A549 (cell line): ENCODE data around the gene SLC24A4. TPM values are rescaled to one million over a fixed set of nuclear protein-coding genes. Genes with fewer than 3 reads are reported as not detected.

Experiments used
- ATAC-seq, 2 experiments: fragments of 200-7000 bp in 1 of 2; fragments of >200 bp in 1 of 2; cut with Nextera tagmentation in 1 of 2; cut with Tn5 transposase in 1 of 2; 3 replicates each; pipeline versions ENCODE4 v1.8.0 to v1.9.1; 2018 to 2020; ENCODE audit warnings: mild to moderate bottlenecking in 1 of 2, moderate library complexity in 1 of 2
- CTCF ChIA-PET: fragments of 300-600 bp; sonication (Branson Sonifier 250); formaldehyde crosslinking; extraction: SDS; loops from one replicate; lab custom pipeline; 2021; ENCODE audit warnings: antibody characterized with exemption, inconsistent platforms; lab: Yijun Ruan, JAX
- POLR2A ChIA-PET: fragments of 350-600 bp; formaldehyde crosslinking; extraction: SDS; loops from one replicate; lab custom pipeline; 2021; ENCODE audit warnings: antibody characterized with exemption, inconsistent platforms; lab: Yijun Ruan, JAX
- DNase-seq, 2 experiments: peaks; one replicate each; pipeline versions ENCODE4 v3.0.0 to v3.0.0-alpha.2; 2011 to 2016; ENCODE audit warnings: low read depth in 1 of 2, low spot score in 1 of 2
- FAIRE-seq: peaks from 2 replicates; lab custom pipeline; 2011; peaks lifted over from hg19 to GRCh38; lab: Jason Lieb, UNC
- H3K27ac ChIP-seq, 2 experiments: fragments of >200 bp; sonication (Bioruptor Twin); formaldehyde crosslinking; 3 replicates each; pipeline ENCODE4 v1.5.1; 2016 to 2017
- H3K4me1 ChIP-seq: fragments of >200 bp; sonication (Bioruptor Twin); formaldehyde crosslinking; 3 replicates; pipeline ENCODE4 v1.6.1; 2016
- H3K4me2 ChIP-seq: fragments of >200 bp; sonication (Bioruptor Twin); formaldehyde crosslinking; 3 replicates; pipeline ENCODE4 v1.6.1; 2016
- H3K4me3 ChIP-seq: fragments of >200 bp; sonication (Bioruptor Twin); formaldehyde crosslinking; 3 replicates; pipeline ENCODE4 v1.5.1; 2016
- H3K9me3 ChIP-seq: fragments of >200 bp; sonication (Bioruptor Twin); formaldehyde crosslinking; 3 replicates; pipeline ENCODE4 v1.6.1; 2016
- EHMT2 ChIP-seq: fragments of 200-600 bp; sonication (generic); IDR thresholded peaks from 2 replicates; pipeline ENCODE4 v1.6.1; 2016; ENCODE audit warnings: antibody characterized with exemption, low read depth, mild to moderate bottlenecking, moderate library complexity
- EP300 ChIP-seq, 2 experiments: fragments of >200 bp; sonication (Bioruptor Twin); formaldehyde crosslinking; IDR thresholded peaks; 2 replicates in 1 of 2; 3 replicates in 1 of 2; pipeline ENCODE4 v1.6.1; 2016 to 2017
- HEYL ChIP-seq: fragments of 250-450 bp; sonication (Bioruptor Pico); IDR thresholded peaks from 2 replicates; pipeline ENCODE4 v1.8.0; 2021; ENCODE audit warnings: mild to moderate bottlenecking, moderate library complexity
- JUNB ChIP-seq: fragments of >200 bp; sonication (Bioruptor Twin); formaldehyde crosslinking; IDR thresholded peaks from 2 replicates; pipeline ENCODE4 v1.6.1; 2016
- KDM5A ChIP-seq: fragments of 200-600 bp; sonication (generic); IDR thresholded peaks from 2 replicates; pipeline ENCODE4 v1.6.1; 2016; ENCODE audit warnings: antibody characterized with exemption, mild to moderate bottlenecking
- PBX3 ChIP-seq: IDR thresholded peaks from 2 replicates; pipeline ENCODE4 v1.6.1; 2012
- PHF8 ChIP-seq: fragments of 200-600 bp; sonication (generic); IDR thresholded peaks from 2 replicates; pipeline ENCODE4 v1.6.1; 2016; ENCODE audit warnings: low read depth, mild to moderate bottlenecking, antibody characterized with exemption, moderate library complexity, borderline replicate concordance
- TP53 ChIP-seq: fragments of 250-450 bp; sonication (Bioruptor Pico); IDR thresholded peaks from 2 replicates; pipeline ENCODE4 v1.5.0; 2021; ENCODE audit warnings: mild to moderate bottlenecking, moderate library complexity
- WGBS: methylation state at CpG from one replicate; pipeline ENCODE4 v1.1.6; 2017; ENCODE audit errors: missing lambda C conversion rate; 5-methylcytosine and 5-hydroxymethylcytosine counted together
- polyA plus RNA-seq, 4 experiments: library from polyadenylated mRNA; depleted of rRNA in 3 of 4; stranded (reverse); fragments of >200 nt; fragmentation: RNase III in 1 of 4; extraction: RNeasy Plus Mini Kit Qiagen cat#74134 plus additional on column Dnase treatment in 1 of 4; gene quantifications; 2 replicates in 3 of 4; 3 replicates in 1 of 4; pipeline ENCODE4 v1.2.3, GENCODE V29; 2011 to 2017
- TF ChIP-seq, protein P1 (sequence below): fragments of 200-600 bp; sonication (generic); IDR thresholded peaks from 2 replicates; pipeline ENCODE4 v1.6.1; 2016; ENCODE audit warnings: antibody characterized with exemption, mild to moderate bottlenecking, moderate library complexity
- TF ChIP-seq, protein P2 (sequence below): fragments of >200 bp; sonication (Bioruptor Twin); formaldehyde crosslinking; IDR thresholded peaks from 3 replicates; pipeline ENCODE4 v1.6.1; 2016
- TF ChIP-seq, protein P3 (sequence below): fragments of >200 bp; sonication (Bioruptor Twin); formaldehyde crosslinking; IDR thresholded peaks from 3 replicates; pipeline ENCODE4 v1.5.1; 2016

SLC24A4 gene
- polyA plus RNA-seq, 2 of the 4 experiments (the other 2 are of a cell fraction) = 0.05 to 0.19 TPM

GRCh38 chr14:92549105-92549858 is 226.3 kb downstream of the SLC24A4 start:
- no peak for ATAC-seq
- CTCF ChIA-PET = interaction anchor here (0.7 to 1.2 kb wide), 2 partner anchors 15 to 21 kb away, joined by 4 read pairs; no protein-coding TSS in a partner anchor
- no peaks in the 10 kb centered on the region for H3K9me3 ChIP-seq

DNA sequence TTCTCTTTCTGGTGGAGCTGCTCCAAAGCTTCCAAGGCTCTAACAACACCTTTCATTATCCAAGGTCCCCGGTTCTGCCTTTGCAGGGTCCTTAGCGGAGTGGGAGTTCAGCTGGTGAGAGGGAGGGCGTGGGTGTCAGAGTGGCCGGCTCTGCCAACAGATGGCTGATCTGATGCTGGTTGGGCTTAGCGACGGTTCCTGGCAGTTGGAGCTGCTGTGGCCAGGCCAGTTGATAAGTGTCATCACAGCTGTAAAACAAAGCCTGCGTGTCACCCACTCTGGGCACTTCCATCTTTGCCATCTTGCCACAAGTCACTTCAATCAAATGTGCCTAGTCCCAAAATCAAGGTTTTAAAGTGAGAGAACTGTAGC is 226.9 kb downstream of the SLC24A4 start:
- Histone ChIP-seq H3K27ac (0 out of 6 replicates have a peak overlapping the region, but pooled peaks of 1 of the 2 experiments have one; percentile 45), H3K4me2 (no peak overlapping the region), H3K9me3 (no peaks in the 10 kb centered on the region), H3K4me3 (no peak overlapping the region), H3K4me1 (peaks cover 37% of the 10 kb centered on the region)
- TF ChIP-seq HEYL (CRISPR knock-in tag) (no peak), PHF8 (no peak), EP300 (IDR thresholded peaks at IDR 0.05) (no peak), EHMT2 (no peak)
- TF ChIP-seq, protein P1, sequence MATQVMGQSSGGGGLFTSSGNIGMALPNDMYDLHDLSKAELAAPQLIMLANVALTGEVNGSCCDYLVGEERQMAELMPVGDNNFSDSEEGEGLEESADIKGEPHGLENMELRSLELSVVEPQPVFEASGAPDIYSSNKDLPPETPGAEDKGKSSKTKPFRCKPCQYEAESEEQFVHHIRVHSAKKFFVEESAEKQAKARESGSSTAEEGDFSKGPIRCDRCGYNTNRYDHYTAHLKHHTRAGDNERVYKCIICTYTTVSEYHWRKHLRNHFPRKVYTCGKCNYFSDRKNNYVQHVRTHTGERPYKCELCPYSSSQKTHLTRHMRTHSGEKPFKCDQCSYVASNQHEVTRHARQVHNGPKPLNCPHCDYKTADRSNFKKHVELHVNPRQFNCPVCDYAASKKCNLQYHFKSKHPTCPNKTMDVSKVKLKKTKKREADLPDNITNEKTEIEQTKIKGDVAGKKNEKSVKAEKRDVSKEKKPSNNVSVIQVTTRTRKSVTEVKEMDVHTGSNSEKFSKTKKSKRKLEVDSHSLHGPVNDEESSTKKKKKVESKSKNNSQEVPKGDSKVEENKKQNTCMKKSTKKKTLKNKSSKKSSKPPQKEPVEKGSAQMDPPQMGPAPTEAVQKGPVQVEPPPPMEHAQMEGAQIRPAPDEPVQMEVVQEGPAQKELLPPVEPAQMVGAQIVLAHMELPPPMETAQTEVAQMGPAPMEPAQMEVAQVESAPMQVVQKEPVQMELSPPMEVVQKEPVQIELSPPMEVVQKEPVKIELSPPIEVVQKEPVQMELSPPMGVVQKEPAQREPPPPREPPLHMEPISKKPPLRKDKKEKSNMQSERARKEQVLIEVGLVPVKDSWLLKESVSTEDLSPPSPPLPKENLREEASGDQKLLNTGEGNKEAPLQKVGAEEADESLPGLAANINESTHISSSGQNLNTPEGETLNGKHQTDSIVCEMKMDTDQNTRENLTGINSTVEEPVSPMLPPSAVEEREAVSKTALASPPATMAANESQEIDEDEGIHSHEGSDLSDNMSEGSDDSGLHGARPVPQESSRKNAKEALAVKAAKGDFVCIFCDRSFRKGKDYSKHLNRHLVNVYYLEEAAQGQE = no peak
- DNase-seq (no peak), FAIRE-seq (no peak), ATAC-seq (no peak)
- WGBS = 95% methylated on average over 7 of the region's 7 CpGs
- ChIA-PET CTCF (interaction anchor here (1.2 to 1.3 kb wide), 2 partner anchors 14 to 15 kb away, joined by 3 to 4 read pairs; no protein-coding TSS in a partner anchor), POLR2A (no interaction called here)

More at GRCh38 chr14:92549105-92549858, 226.3 kb downstream of the SLC24A4 start:
- FAIRE-seq (no peak), DNase-seq (no peak)
- peak overlapping the region in 1 of 2 experiments; percentile 45; a peak in 3 of 6 replicates for H3K27ac ChIP-seq
- H3K4me3 ChIP-seq = no peak overlapping the region
- TF ChIP-seq PBX3 = no peak
- no peak for TF ChIP-seq KDM5A
- no peak for TF ChIP-seq JUNB
- TF ChIP-seq EHMT2 = no peak
- TF ChIP-seq TP53 (CRISPR knock-in tag) = no peak
- TF ChIP-seq, protein P2, sequence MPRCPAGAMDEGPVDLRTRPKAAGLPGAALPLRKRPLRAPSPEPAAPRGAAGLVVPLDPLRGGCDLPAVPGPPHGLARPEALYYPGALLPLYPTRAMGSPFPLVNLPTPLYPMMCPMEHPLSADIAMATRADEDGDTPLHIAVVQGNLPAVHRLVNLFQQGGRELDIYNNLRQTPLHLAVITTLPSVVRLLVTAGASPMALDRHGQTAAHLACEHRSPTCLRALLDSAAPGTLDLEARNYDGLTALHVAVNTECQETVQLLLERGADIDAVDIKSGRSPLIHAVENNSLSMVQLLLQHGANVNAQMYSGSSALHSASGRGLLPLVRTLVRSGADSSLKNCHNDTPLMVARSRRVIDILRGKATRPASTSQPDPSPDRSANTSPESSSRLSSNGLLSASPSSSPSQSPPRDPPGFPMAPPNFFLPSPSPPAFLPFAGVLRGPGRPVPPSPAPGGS = no peak
- TF ChIP-seq, protein P3, sequence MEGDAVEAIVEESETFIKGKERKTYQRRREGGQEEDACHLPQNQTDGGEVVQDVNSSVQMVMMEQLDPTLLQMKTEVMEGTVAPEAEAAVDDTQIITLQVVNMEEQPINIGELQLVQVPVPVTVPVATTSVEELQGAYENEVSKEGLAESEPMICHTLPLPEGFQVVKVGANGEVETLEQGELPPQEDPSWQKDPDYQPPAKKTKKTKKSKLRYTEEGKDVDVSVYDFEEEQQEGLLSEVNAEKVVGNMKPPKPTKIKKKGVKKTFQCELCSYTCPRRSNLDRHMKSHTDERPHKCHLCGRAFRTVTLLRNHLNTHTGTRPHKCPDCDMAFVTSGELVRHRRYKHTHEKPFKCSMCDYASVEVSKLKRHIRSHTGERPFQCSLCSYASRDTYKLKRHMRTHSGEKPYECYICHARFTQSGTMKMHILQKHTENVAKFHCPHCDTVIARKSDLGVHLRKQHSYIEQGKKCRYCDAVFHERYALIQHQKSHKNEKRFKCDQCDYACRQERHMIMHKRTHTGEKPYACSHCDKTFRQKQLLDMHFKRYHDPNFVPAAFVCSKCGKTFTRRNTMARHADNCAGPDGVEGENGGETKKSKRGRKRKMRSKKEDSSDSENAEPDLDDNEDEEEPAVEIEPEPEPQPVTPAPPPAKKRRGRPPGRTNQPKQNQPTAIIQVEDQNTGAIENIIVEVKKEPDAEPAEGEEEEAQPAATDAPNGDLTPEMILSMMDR = no peak
- 90% methylated on average over 15 of the region's 17 CpGs for WGBS
- H3K4me1 ChIP-seq = peaks cover 43% of the 10 kb centered on the region
- POLR2A ChIA-PET = no interaction called here
- no peak overlapping the region for H3K4me2 ChIP-seq

Other genes with a start within 250 kb of the SLC24A4 start
- gene ATXN3, start 216.6 kb upstream of the SLC24A4 start, polyA plus RNA-seq (2011; rRNA removed) = 37.1 and 41.8 TPM in 2 replicates
- gene ATXN3, start 216.6 kb upstream of the SLC24A4 start, polyA plus RNA-seq (2017; fragmentation: RNase III; extraction: RNeasy Plus Mini Kit Qiagen cat#74134 plus additional on column Dnase treatment) = 23.8 to 25.2 TPM (median 24.4 TPM) in 3 replicates
- 397 and 704 TPM in 2 replicates for gene NDUFB1, start 201.5 kb upstream of the SLC24A4 start, polyA plus RNA-seq (2011; rRNA removed)
- gene NDUFB1, start 201.5 kb upstream of the SLC24A4 start, polyA plus RNA-seq (2017; fragmentation: RNase III; extraction: RNeasy Plus Mini Kit Qiagen cat#74134 plus additional on column Dnase treatment) = 594 to 640 TPM (median 596 TPM) in 3 replicates
- 60.0 and 75.3 TPM in 2 replicates for gene CPSF2, start 201.2 kb upstream of the SLC24A4 start, polyA plus RNA-seq (2011; rRNA removed)
- gene CPSF2, start 201.2 kb upstream of the SLC24A4 start, polyA plus RNA-seq (2017; fragmentation: RNase III; extraction: RNeasy Plus Mini Kit Qiagen cat#74134 plus additional on column Dnase treatment) = 50.7 to 57.3 TPM (median 54.6 TPM) in 3 replicates
- gene RIN3, start 190.6 kb downstream of the SLC24A4 start, polyA plus RNA-seq (2011; rRNA removed) = 5.6 and 8.1 TPM in 2 replicates
- gene RIN3, start 190.6 kb downstream of the SLC24A4 start, polyA plus RNA-seq (2017; fragmentation: RNase III; extraction: RNeasy Plus Mini Kit Qiagen cat#74134 plus additional on column Dnase treatment) = 14.5 to 17.6 TPM (median 15.7 TPM) in 3 replicates